GOT3 (cell line): ENCODE measurements around the gene TUBD1.
"Not testable (repeated sequence)": the region's sequence is repeated elsewhere in the genome, so short reads cannot be mapped to it uniquely, and the experiment has no call there.

Source experiments
- DNase-seq: peaks from one replicate; lab custom pipeline; 2025; ENCODE audit warnings: mixed read lengths; lab: John Stamatoyannopoulos, UW

Gene TUBD1

GRCh38 chr17:59844884-59845594 is 47.7 kb downstream of the TUBD1 start:
- DNase-seq, result no peak

- DNase-seq, result peak; percentile 44
These were observed 49.7 kb downstream of the TUBD1 start for GRCh38 chr17:59842901-59843652.

GRCh38 chr17:59841882-59842263 is 50.9 kb downstream of the TUBD1 start:
- not testable (repeated sequence) for DNase-seq

GRCh38 chr17:59841091-59841881 is 51.5 kb downstream of the TUBD1 start:
- DNase-seq, result not testable (repeated sequence)

- no peak for DNase-seq
These were observed 52.2 kb downstream of the TUBD1 start for GRCh38 chr17:59840329-59841090.

GRCh38 chr17:59839651-59840328 is 53.0 kb downstream of the TUBD1 start:
- no peak for DNase-seq

- DNase-seq, result no peak
These were observed 54.5 kb downstream of the TUBD1 start for GRCh38 chr17:59838052-59838916.

GRCh38 chr17:59837308-59838051 is 55.3 kb downstream of the TUBD1 start:
- DNase-seq, result peak; percentile 43

- DNase-seq, result no peak
These were observed 59.8 kb downstream of the TUBD1 start for GRCh38 chr17:59832883-59833379.

GRCh38 chr17:59830846-59831486 is 61.8 kb downstream of the TUBD1 start:
- no peak for DNase-seq

- no peak for DNase-seq
These were observed 62.6 kb downstream of the TUBD1 start for GRCh38 chr17:59830007-59830630.

- DNase-seq, result no peak
These were observed 63.3 kb downstream of the TUBD1 start for GRCh38 chr17:59829217-59830006.

- DNase-seq, result not testable (repeated sequence)
These were observed 63.9 kb downstream of the TUBD1 start for GRCh38 chr17:59828819-59829216.

- no peak for DNase-seq
These were observed 64.3 kb downstream of the TUBD1 start for GRCh38 chr17:59828478-59828760.

- DNase-seq, result no peak
These were observed 64.8 kb downstream of the TUBD1 start for GRCh38 chr17:59827721-59828477.

- DNase-seq, result no peak
These were observed 65.9 kb downstream of the TUBD1 start for GRCh38 chr17:59826706-59827453.
